AG08396 (cell line): ENCODE results near the gene ZFYVE28.

Experiments
- DNase-seq: peaks from one replicate; pipeline ENCODE4 v3.0.0; 2012; ENCODE audit warnings: low spot score, mixed read lengths

Gene ZFYVE28

DNA sequence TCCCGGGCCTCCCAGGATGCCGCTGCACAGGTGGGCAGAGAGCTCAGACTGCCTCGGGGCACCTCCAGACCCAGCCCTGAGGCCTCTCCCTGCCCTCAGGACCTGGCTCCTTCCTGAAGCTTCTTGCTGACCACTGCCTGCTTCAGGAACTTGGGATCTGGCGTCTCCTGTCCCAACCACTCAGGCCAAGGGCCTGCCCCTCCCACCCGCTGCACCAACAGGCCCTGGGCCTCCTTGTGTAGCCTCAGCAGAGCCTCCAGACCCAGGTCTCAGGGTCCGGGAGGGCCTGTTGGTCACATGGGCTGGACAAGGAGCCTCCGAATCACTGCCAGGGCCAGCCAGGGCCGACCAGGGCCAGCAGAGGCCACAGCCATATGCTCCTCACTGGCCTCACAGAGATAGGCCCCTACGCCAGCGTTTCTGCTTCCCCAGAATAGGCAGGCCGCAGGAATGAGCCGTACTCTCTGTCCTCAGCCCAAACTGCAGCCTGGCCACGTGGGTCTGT is 159.4 kb downstream of the ZFYVE28 start:
- no peak for DNase-seq

DNA sequence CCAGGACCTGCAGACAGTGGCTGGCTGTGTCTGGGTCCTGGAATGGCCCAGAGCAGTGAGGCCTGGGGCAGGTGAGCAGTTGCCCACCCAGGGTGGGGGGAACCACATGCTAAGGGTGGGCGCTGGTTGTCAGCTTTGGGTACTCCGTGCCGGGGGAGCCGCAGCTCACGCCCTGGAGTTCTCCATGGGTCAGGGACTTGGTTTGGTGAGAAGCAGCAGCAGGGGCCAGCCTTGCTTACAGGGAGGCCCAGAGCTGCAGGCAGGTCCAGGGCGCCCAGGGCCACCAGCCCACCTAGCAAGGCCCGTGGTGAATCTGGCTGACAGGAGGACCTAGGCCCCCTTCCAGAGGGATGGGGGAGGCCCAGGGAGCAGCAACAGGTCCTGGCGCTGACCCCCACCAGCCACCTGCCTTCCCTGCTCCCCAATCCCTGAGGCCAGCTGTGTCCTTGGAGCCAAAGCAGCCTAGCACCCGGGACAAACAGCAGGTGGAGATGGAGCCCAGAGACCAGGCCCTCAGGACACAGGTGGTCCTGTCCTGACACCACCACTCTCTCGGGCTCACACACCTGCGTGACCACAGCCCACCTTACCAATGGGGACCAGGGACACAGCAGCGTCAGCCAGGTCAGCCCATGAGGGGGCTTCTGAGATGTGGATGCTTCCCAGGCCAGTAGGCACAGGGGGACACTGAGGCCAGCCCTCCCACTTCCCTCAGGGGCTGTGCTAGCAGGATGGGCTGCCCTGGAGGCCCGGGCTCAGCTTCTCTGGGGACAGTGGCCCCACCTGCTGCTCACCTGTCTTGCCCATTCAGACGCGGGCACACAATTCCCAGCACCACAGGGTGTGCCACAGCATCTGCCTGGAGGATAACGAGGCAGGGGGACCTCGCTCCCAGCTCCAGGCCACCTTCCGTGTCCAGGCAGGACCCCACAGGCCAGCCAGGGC is 160.1 kb downstream of the ZFYVE28 start:
- DNase-seq = no peak

DNA sequence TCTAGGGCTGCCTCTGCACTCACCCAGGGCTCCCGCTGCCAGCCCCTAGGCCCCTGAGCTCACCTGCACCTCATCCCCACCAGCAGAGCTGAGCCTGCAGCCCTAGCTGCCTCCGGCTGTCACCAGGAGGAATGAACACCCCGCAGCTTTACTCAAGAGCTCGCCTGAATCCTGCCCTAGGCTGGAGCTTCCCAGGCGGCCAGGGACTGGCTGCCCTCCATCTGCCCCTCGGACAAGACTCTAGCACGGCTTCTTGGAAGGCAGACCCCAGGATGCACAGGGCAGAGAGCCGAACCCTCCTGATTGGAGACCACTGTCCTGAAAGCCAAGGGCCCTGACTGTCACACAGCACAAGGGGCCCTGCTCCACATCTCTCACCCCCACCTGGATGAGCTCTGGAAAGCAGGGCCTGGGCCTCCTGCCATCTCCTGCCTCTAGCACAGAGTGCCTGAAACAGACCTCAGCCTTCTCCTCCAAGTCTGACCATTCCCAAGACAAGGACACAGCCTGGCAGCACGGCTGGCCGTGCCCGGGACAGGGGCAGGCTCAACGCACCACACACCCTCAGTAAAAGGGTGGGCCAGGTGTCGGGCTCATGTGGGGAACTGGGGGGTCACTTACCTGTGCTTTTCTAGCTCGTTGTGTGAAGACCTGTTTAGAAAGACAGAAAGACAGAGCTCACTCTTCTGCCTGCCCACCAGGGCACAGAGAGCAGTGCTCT is 160.9 kb downstream of the ZFYVE28 start:
- no peak for DNase-seq

DNA sequence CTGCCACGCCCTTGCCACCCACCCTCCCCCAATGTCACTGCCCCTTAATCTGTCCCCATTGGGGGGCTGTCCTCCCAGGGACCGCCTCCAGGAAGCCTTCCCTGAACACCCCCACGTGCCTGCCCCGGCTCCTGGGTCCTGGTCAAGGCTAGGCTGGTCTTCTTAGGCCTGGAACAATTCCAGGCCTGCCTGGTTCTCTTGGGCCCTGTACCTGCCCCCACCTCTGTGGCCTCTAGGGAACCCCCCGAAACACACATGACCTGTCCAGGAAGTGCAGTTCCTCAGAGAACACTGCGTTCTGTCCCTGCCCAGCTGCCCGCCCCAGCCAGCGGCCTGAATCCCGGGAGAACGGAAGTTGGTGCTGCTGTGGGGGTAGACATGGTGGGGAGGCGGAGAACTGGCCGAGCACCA is 161.7 kb downstream of the ZFYVE28 start:
- DNase-seq = no peak

DNA sequence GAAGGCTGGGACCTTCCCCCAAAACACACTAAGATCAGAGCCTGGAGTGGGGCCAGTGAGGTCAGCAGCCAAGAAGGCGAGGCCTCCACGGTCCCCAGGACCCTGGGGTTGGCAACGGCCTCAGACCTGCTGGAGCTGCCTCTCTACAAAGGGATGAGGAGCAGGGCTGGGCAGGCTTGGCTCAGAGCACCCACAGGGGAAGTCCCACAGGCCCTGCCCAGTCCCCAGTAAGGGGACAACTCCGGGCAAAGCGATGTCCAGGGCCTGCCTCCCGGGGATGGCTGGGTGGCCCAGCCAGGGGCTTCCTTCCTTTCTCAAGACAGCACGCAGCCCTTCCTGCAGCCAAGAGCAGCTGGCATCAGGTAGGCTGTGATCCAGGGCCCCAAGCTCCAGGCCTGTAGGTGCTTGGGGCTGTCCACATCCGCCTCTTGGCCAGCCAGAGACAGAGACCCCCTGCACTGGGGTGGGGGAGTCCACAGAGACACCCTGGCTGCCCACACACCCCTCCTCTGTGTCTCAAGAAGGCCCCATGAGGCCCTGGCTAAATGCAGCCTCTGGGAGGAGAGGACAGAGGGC is 162.2 kb downstream of the ZFYVE28 start:
- no peak for DNase-seq

DNA sequence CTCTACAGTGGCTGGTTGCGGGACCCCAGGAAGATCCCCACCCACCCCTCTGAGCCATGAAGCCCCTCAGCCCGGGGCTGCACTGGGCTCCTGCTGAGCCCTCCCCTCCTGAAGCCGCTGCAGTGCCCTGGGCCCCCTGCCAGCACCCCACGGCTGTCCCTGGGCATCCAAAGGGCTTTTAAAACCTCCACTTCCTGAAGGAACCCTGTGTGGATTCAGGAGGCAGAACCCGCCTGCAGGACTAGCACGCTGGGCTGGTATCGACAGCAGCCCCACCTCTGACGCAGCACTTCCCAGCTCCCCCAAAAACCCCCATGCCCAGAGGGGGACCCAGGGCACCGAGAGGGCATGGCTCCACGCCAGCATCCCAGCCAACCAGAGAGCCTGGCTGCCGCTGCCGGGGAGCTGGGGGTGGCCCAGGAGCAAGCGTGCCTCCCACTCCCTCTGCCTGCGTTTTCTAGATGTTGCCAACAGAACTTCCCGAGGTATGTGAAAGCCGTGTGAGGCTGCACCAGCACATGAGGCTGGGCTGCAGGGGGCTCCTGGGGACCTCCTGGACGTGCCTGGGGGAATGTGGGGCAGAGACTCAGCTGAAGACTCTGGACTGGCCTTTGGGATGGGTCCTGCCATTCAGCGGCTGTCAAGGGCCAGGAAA is 162.8 kb downstream of the ZFYVE28 start:
- no peak for DNase-seq

DNA sequence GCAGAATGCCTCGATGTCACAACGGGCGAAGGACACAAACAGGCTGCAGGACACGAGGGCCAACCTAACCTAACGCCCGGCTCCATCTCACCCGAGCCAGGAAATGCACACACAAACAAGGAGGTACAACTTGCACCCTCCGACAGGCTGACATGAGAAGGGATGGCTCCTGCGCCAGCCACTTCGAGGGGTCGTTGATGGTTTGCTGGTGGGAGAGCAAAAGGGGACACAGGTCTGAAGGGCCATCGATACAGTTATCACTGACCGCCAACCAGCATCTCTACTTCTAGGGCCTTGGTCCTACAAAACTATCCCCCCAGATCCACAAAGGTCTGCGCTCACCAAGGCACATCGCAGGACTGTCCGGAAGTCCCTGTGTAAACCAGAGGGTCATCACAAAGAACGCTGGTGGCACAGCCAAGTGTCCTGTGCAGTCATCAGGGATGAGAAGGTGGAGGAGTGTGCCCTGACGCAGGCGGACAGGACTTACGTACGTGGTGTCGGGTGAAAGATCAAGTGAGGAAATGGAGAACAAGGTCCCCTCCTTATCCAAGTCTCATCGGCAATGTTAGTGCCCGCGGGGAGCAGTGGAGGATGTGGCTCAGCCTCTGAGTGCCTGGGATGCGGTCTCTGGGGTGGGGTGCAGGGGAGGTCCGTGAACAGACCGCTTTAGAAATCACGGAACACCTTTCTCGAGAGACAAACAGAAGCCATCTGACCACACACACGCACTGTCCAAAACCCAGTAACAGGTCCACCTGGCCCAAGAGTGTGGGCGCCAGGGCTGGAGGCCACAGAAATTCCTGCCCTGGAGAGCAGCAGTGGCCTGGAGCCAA is 163.6 kb downstream of the ZFYVE28 start:
- no peak for DNase-seq

DNA sequence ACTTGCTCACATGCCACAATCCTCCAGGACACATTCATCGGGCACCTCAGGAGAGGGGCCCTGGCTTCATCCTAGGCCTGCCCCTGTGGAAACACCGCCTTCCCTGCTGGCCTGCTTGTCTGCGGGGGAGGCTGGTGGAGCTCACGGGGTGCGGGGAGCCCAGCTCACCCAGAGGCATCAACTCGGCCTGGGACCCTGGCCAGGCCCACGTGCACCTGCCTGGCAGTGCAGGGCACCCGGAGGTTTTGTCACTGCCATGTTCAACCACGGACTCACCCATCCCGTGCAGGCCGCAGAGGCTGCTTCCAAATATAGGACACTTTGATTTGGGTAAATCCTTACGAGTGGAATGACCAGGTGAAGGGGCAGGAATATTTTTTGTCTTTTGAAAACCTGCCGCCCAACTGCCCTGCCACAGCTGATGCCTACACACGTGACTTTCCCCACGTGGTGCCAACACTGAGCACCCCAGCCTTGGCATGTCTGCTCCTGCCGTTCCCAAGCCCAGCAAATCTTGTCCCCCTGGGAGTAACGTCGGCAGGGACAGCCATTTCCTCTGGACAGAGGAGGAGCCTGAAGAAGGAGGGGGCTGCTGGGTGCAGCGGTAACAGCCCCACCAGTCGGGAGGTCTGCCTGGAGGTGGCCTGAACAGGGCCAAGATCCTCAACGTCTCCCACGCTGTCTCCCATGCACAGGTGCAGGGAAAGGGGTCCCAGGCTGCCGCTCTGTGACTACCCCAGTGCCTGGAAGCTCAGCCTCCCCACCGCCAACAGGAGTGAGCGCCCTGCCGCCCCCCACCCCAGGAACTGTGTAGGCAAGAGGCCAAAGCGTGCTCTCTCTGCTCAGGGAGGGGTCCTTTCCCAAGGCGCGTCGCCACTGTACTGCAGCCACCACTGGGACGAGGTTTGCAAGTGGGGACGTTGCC is 165.0 kb downstream of the ZFYVE28 start:
- DNase-seq = no peak

DNA sequence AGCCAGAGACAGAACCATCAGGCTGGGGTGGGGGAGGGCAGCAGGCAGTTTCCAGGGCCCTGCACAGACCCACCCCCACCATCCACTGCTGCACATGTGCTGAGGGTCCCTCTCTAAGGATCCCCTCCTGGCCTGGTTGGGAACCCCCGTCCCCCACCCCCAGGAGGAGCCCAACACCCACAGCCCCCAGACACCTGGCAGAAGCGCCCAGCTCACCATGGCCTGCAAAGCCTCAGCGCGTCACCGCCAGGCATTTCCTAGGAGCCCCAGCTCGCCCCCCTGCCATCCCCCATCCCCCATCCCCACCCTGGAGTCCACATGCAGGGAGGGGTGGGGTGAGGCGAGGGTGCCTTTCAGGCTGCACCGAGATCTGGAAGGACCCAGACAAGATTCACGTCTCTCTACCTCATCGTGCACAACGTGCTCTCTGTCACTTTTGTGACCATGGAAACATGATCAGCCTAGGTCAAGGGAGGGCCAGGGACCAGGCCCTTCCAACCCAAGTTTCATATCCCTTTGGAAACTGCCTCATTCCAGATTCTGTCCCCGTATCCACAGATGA is 165.8 kb downstream of the ZFYVE28 start:
- DNase-seq = no peak

DNA sequence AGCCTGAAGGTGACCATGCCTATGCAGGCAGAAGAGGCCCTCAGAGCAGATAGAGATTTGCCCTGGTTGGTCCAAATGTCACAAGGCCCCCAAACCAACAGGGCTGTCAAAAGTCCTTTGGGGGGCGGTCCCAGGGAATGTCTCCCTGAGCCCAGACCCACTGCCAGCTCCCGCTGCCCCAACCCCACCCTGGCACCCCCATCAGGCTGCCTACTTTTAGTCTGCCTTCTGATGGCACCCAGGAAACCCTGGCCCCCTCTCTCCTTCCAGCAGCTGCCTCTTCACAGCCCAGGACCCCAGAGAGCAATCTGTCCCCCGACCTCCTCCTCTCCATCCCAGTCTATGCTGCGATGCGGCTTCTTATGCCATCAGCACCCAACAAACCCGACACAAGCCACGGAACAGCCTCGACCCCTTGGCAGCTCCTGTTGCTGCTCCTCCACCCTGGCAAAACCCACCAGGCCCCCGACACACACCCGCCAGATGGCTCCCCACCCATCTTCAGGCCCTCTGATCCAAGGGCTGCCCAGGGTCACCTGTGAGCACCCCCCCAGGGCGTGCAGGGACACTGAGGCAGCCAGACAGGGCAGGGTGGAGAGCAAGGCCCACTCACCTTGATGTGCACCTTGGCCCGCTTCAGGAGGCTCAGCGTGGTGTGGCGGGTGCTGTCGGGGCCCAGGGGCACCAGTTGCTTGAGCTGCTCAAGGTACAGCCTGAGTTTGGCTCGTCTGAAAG is 166.5 kb downstream of the ZFYVE28 start:
- DNase-seq = no peak

DNA sequence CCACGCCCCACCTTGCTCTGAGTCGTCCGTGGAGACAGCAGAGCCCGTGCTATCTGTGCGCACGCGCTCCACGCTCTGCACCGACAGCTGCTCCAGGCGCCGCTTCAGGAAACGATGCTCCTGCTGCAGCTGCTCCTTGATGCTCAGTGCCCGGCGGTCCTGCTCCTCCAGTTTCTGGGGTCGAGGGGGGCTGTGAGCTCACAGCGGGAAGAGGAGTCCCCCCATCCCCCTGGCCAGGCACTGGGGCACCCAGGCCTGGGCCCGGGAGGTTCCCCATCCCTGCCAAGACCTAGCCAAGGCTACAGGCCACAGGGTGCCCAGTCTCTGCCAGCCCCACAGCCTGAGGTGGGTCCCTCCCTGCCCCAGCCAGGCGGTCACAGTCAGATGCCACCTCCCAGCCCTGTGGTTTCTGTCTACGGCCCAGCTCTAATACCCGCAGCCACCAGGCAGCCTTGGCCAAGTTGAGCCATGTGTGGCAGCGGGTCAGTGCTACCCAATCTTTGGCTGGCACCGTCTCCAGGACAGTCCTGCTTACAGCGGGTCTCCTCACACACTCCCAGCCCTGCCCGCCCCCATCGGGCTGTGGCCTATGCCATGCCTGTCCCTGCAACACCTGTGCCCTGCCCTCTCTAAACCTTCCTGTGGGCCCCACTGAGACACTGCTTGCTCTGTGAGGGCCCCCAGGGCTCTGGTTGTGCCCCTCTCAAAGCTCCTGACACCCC is 167.2 kb downstream of the ZFYVE28 start:
- no peak for DNase-seq

DNA sequence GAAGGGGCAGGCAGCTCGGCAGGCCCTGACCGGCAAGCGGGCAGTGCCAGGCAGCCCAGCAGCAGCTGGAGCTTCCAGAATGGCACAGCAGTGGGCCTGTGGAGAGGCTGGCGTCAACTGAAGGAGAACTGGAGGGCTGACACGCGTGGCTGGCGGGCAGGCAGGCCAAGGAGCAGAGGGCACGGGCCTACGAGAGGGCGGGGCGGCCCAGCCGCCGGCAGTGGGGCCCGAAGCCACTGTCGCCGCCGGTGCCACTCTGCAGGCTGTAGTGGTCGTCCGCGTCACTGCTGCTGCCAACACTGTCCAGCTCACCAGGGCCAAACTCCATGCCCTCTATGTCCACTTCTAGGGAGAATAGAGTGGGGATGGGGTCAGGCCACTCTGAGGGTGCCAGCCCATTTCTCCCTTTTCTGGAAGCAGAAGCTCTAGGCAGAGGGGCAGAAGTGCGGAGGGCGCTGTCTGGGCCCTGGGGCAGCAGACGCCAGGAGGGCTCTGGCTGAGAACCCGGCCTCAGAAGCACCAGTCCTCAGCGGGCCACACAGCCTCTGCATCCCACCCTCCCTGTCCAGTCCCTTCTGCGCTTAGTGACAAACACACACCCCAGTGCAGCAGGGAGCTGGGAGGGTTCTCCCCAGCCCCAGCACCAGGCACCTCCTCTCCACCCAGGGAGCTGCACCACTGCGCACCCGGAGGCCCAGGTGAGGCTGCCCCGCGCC is 167.9 kb downstream of the ZFYVE28 start:
- DNase-seq = no peak

DNA sequence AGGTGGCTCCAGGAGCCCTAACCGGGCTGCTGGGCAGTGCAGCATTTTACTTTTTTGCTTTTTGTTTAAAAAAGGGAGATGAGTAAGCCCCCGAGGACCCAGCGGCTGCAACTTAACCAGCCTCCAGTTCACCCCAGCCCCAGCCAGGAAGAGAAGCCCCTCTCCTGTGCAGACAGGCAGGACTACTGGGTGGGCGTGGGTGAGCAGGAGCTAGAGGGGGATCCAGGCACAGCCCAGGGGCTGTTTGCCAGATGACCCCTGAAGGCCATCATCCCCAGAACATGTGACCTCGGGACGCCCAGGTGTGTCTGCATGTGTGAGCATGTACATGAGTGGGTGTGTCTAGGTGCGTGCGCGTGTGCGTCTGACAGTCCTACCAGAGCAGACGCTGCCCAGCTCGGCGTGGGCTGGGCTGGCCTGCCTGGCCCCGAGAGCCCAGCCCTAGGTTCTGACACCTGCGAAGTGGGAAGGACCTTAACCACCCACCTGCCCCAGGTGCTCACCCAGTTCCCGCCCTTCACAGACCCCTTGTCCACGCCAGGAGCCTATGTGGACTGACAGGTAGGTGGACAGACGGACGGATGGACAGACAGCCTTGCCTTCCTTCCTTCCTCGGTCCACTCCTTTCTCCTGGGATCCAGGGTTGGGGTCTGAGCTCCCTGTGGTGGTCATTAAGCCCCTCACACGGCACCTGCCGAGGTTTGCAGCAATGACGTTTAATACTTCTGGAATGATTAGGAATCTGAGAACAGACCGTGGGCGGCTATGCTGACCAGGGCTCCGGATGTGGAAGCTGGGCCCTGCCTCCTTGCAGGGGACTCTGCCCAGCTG is 168.7 kb downstream of the ZFYVE28 start:
- peak; percentile 3 for DNase-seq

DNA sequence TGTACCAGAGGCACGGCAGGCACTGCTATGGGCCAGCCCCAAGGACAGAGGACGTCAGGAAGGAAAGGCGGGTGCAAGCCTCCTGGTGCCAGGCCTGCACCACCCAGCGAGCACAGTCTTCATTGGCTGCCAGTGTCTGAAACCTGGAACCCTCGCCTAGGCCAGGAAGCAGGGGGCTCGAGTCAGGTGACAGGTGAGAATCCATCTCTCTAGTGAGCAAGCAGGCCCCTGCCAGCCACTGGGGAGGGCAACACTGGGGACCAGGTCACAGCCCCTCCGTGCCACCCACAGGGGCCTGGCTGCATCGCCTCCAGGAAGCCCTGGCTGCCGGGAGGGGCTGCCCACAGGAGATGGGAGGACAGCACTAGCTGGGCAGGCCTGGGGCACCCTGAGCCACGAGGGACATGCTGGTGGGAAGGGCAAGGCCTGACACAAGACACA is 169.6 kb downstream of the ZFYVE28 start:
- peak; percentile 5 for DNase-seq

DNA sequence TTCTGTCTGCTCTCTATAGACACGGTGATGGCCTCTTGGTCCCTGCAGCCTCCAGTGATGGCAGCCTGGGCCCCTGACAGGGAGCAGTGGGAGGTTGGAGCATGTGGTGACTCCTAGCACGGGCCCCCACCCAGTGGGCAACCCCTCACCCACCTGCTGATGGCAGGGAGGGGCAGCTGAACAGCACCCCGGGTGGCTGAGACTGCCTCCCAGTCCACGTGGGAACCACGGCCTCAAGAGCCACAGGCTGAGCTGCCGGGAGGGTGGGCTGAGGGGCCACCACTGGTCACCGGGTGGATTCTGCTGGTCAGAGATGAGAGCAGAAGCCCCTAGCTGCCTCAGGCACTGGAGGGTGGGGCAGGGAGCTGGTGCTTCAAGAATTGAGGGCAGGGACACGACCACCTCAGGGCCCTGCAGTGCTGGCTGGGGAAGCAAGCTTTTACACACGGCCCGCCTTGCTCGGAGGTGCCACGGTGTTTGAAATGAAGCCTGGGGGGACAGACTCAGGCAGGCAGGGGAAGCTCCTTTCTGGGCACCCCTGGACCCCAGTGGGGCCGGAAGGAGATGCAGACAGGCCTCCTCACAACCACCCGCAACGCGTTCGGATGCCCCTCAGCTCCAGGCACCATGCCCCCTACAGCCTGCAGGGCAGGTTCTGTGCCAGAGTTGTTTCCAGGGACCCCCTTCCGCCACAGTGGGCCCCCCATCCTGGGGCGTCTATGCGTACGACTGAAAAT is 170.2 kb downstream of the ZFYVE28 start:
- peak; percentile 4 for DNase-seq
